Measurements from ENCODE around the gene TENT5C.

DNA sequence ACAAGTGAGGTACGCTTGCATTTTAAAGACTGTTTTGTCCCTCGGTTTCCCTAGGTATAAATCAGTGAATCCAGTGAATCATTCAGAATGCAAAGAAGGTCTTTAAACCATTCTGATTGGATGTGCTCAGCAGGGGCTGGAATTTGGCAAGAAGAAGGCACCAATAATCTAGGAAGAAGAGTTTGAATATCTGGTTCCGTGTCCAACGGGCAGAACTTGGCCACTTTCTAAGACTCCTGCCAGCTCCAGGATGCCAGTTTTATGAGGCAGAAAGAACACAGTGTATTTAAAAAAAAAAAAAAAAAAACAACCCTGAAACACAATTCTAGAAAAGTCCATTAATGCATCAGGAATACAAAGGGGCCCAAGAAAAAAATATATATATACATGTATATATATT, 3.0 kb upstream of the TENT5C start:
- TF ChIP-seq NBN (IDR thresholded peaks at IDR 0.05) (no peak), POLR2A (IDR thresholded peaks at IDR 0.05; ENCODE audit: low read depth, low read length) (no peak), BACH1 (IDR thresholded peaks at IDR 0.05; ENCODE audit: borderline replicate concordance) (no peak), BCL11A (IDR thresholded peaks at IDR 0.05; ENCODE audit: low read depth, low read length) (no peak), KDM1A (IDR thresholded peaks at IDR 0.05; ENCODE audit: borderline replicate concordance) (no peak), SIN3A (IDR thresholded peaks at IDR 0.05; ENCODE audit: low read depth, low read length) (no peak), POLR2AphosphoS5 (IDR thresholded peaks at IDR 0.05; ENCODE audit: low read length) (no peak), EP300 (IDR thresholded peaks at IDR 0.05; ENCODE audit: borderline replicate concordance in 1 of 2, control insufficient read depth in 1 of 2, low read depth in 2 of 2, low read length in 2 of 2) (no peak)
- TF ChIP-seq, protein P1, sequence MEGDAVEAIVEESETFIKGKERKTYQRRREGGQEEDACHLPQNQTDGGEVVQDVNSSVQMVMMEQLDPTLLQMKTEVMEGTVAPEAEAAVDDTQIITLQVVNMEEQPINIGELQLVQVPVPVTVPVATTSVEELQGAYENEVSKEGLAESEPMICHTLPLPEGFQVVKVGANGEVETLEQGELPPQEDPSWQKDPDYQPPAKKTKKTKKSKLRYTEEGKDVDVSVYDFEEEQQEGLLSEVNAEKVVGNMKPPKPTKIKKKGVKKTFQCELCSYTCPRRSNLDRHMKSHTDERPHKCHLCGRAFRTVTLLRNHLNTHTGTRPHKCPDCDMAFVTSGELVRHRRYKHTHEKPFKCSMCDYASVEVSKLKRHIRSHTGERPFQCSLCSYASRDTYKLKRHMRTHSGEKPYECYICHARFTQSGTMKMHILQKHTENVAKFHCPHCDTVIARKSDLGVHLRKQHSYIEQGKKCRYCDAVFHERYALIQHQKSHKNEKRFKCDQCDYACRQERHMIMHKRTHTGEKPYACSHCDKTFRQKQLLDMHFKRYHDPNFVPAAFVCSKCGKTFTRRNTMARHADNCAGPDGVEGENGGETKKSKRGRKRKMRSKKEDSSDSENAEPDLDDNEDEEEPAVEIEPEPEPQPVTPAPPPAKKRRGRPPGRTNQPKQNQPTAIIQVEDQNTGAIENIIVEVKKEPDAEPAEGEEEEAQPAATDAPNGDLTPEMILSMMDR (IDR thresholded peaks at IDR 0.05 in 2 of 3, conservative IDR thresholded peaks at IDR 0.05 in 1 of 3; ENCODE audit: control insufficient read depth in 2 of 3, extremely low read depth in 1 of 3, insufficient read depth in 1 of 3, low read depth in 3 of 3, low read length in 3 of 3), result no peak
- TF ChIP-seq, protein P2, sequence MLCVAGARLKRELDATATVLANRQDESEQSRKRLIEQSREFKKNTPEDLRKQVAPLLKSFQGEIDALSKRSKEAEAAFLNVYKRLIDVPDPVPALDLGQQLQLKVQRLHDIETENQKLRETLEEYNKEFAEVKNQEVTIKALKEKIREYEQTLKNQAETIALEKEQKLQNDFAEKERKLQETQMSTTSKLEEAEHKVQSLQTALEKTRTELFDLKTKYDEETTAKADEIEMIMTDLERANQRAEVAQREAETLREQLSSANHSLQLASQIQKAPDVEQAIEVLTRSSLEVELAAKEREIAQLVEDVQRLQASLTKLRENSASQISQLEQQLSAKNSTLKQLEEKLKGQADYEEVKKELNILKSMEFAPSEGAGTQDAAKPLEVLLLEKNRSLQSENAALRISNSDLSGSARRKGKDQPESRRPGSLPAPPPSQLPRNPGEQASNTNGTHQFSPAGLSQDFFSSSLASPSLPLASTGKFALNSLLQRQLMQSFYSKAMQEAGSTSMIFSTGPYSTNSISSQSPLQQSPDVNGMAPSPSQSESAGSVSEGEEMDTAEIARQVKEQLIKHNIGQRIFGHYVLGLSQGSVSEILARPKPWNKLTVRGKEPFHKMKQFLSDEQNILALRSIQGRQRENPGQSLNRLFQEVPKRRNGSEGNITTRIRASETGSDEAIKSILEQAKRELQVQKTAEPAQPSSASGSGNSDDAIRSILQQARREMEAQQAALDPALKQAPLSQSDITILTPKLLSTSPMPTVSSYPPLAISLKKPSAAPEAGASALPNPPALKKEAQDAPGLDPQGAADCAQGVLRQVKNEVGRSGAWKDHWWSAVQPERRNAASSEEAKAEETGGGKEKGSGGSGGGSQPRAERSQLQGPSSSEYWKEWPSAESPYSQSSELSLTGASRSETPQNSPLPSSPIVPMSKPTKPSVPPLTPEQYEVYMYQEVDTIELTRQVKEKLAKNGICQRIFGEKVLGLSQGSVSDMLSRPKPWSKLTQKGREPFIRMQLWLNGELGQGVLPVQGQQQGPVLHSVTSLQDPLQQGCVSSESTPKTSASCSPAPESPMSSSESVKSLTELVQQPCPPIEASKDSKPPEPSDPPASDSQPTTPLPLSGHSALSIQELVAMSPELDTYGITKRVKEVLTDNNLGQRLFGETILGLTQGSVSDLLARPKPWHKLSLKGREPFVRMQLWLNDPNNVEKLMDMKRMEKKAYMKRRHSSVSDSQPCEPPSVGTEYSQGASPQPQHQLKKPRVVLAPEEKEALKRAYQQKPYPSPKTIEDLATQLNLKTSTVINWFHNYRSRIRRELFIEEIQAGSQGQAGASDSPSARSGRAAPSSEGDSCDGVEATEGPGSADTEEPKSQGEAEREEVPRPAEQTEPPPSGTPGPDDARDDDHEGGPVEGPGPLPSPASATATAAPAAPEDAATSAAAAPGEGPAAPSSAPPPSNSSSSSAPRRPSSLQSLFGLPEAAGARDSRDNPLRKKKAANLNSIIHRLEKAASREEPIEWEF (IDR thresholded peaks at IDR 0.05; ENCODE audit: insufficient replicate concordance, low read depth, low read length), result no peak

All from GM12878 (cell line).